Effector memory CD4-positive, alpha-beta T cell (primary cell): Measurements from ENCODE around the gene KIAA0586.
"Not testable (repeated sequence)": the region's sequence is repeated elsewhere in the genome, so short reads cannot be mapped to it uniquely, and the experiment has no call there.

Source experiments
- DNase-seq, 3 donors: peaks; one replicate each; pipeline ENCODE4 v3.0.0-alpha.2; 2020
- H3K27ac ChIP-seq: 2 replicates; pipeline ENCODE4 v1.7.0; 2013; ENCODE audit warnings: mild to moderate bottlenecking, low read length, moderate library complexity; ENCODE audit not compliant: insufficient read depth, poor library complexity, severe bottlenecking
- H3K27me3 ChIP-seq: replicated peaks from 2 replicates; pipeline ENCODE4 v1.7.0; 2013; ENCODE audit warnings: mild to moderate bottlenecking, low read length; ENCODE audit not compliant: insufficient read depth, control insufficient read depth, poor library complexity, severe bottlenecking
- H3K36me3 ChIP-seq: 2 replicates; pipeline ENCODE4 v1.7.0; 2013; ENCODE audit warnings: mild to moderate bottlenecking, low read length, moderate library complexity; ENCODE audit not compliant: control insufficient read depth, insufficient read depth
- H3K4me1 ChIP-seq: 2 replicates; pipeline ENCODE4 v1.7.0; 2013; ENCODE audit warnings: low read length, mild to moderate bottlenecking; ENCODE audit not compliant: control insufficient read depth, insufficient read depth, poor library complexity, severe bottlenecking
- H3K4me3 ChIP-seq: 2 replicates; pipeline ENCODE4 v1.7.0; 2013; ENCODE audit warnings: low read length, low read depth, mild to moderate bottlenecking; ENCODE audit not compliant: insufficient read depth, poor library complexity, severe bottlenecking
- H3K9me3 ChIP-seq: 2 replicates; pipeline ENCODE4 v1.7.0; 2013; ENCODE audit warnings: mild to moderate bottlenecking, low read length, moderate library complexity; ENCODE audit not compliant: control insufficient read depth

The KIAA0586 gene

DNA sequence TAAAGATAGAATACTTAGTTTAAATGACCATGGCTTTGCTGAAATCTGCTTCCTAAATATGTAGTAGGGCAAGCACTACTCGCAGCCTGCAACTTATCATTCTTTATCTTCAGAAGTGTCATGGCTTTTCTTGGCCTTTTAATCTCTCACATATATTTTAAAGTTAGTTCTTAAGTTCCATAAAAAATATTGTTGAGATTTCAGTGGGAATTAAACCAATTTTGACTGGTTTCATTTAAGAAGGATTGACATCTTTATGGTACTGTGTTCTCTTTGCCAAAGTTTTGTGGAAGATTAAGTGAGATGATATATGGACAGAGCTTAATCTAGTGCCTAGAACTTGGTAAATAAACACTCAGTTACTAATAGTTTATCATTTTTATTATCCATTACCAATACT, 56.7 kb downstream of the KIAA0586 start:
- no peaks in the 10 kb centered on the region for H3K4me1 ChIP-seq
- no peaks in the 10 kb centered on the region for H3K9me3 ChIP-seq
- H3K27ac ChIP-seq = no peak overlapping the region
- H3K27me3 ChIP-seq = no peaks in the 10 kb centered on the region
- H3K4me3 ChIP-seq = no peak overlapping the region
- H3K36me3 ChIP-seq = peaks cover 32% of the 10 kb centered on the region
- no peak for DNase-seq

GRCh38 chr14:58488550-58488949, 61.0 kb downstream of the KIAA0586 start:
- Histone ChIP-seq H3K4me1 (no peaks in the 10 kb centered on the region), H3K4me3 (no peak overlapping the region), H3K27ac (no peak overlapping the region), H3K27me3 (no peaks in the 10 kb centered on the region), H3K9me3 (no peaks in the 10 kb centered on the region), H3K36me3 (peaks cover 21% of the 10 kb centered on the region)
- DNase-seq = no peak

DNA sequence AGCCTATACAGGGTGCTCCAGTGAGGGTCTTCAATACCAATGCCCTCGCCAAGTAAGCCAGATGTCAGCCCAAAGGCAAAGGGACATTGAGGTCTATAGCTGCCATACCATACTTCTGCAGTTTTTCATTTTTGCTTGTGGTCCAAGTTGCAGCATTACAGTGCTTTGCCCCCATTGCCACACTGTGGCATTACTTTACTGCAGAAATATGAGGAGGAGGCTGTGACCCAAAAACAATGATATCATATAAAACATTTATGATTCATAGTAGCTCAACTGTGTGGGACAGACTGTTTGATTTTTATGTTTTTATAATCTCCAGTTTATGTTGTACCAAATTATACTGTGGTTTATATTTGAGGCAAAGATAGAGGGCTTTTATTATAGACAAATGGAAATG, 64.1 kb downstream of the KIAA0586 start:
- H3K4me1 ChIP-seq = no peaks in the 10 kb centered on the region
- H3K27ac ChIP-seq = no peak overlapping the region
- no peaks in the 10 kb centered on the region for H3K9me3 ChIP-seq
- H3K4me3 ChIP-seq = no peak overlapping the region
- DNase-seq = no peak
- H3K36me3 ChIP-seq = peaks cover 21% of the 10 kb centered on the region
- no peaks in the 10 kb centered on the region for H3K27me3 ChIP-seq

GRCh38 chr14:58492044-58492443, 64.5 kb downstream of the KIAA0586 start:
- H3K4me1 ChIP-seq = no peaks in the 10 kb centered on the region
- no peak overlapping the region for H3K4me3 ChIP-seq
- peaks cover 21% of the 10 kb centered on the region for H3K36me3 ChIP-seq
- H3K9me3 ChIP-seq = no peaks in the 10 kb centered on the region
- no peaks in the 10 kb centered on the region for H3K27me3 ChIP-seq
- no peak overlapping the region for H3K27ac ChIP-seq
- DNase-seq = no peak

- no peak for DNase-seq
- H3K27me3 ChIP-seq = no peaks in the 10 kb centered on the region
- H3K9me3 ChIP-seq = no peaks in the 10 kb centered on the region
- no peak overlapping the region for H3K4me3 ChIP-seq
- no peaks in the 10 kb centered on the region for H3K4me1 ChIP-seq
- H3K27ac ChIP-seq = no peak overlapping the region
- peaks cover 29% of the 10 kb centered on the region for H3K36me3 ChIP-seq
Observed at GRCh38 chr14:58501214-58501816, 73.8 kb downstream of the KIAA0586 start.

DNA sequence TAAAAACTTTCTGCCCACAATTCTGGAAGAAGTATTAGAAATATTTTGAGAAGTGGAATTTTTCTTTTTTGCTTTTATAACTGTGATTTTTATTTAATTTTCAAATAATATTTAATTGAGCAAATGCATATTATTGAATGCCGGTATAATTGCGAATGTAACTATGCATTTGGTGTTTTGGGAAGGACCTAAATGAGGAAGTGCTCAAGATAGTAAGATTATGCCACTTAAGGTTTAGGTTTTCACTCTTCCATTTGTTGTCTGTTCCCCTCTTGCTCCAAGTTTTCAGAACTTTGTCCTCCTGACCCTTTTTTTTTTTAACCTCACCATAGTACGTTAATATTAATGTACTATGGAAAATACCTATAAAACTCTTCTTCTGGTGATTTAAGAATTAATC, 85.8 kb downstream of the KIAA0586 start:
- Histone ChIP-seq H3K27ac (no peak overlapping the region), H3K27me3 (no peaks in the 10 kb centered on the region), H3K4me1 (no peaks in the 10 kb centered on the region), H3K9me3 (no peaks in the 10 kb centered on the region), H3K4me3 (no peak overlapping the region), H3K36me3 (peaks cover 17% of the 10 kb centered on the region)
- no peak for DNase-seq

- Histone ChIP-seq H3K27me3 (no peaks in the 10 kb centered on the region), H3K4me1 (no peaks in the 10 kb centered on the region), H3K27ac (no peak overlapping the region), H3K9me3 (no peaks in the 10 kb centered on the region), H3K4me3 (no peak overlapping the region), H3K36me3 (peaks cover 27% of the 10 kb centered on the region)
- DNase-seq = no peak
Observed at GRCh38 chr14:58517592-58517991, 90.1 kb downstream of the KIAA0586 start.

DNA sequence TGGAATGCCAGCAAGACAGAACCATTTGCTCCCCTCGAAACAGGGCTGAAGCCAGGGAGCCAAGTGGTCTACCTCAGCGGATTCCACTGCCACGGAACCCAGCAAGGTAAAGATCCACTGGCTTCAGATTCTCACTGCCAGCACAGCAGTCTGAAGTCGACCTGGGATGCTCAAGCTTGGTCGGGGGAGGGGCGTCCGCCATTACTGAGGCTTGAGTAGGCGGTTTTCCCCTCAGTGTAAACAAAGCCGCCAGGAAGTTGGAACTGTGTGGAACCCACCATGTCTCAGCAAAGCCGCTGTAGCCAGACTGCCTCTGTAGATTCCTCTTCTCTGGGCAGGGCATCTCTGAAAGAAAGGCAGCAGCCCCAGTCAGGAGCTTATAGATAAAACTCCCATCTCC, 98.2 kb downstream of the KIAA0586 start:
- DNase-seq, H3K4me1 ChIP-seq, H3K4me3 ChIP-seq, H3K27ac ChIP-seq, H3K9me3 ChIP-seq, H3K27me3 ChIP-seq: not testable (repeated sequence)
- peaks cover 14% of the 10 kb centered on the region for H3K36me3 ChIP-seq

GRCh38 chr14:58533446-58533845, 105.9 kb downstream of the KIAA0586 start:
- no peaks in the 10 kb centered on the region for H3K4me1 ChIP-seq
- H3K36me3 ChIP-seq = no peaks in the 10 kb centered on the region
- DNase-seq = no peak
- H3K9me3 ChIP-seq = no peaks in the 10 kb centered on the region
- H3K4me3 ChIP-seq = no peak overlapping the region
- H3K27me3 ChIP-seq = no peaks in the 10 kb centered on the region
- no peak overlapping the region for H3K27ac ChIP-seq

DNA sequence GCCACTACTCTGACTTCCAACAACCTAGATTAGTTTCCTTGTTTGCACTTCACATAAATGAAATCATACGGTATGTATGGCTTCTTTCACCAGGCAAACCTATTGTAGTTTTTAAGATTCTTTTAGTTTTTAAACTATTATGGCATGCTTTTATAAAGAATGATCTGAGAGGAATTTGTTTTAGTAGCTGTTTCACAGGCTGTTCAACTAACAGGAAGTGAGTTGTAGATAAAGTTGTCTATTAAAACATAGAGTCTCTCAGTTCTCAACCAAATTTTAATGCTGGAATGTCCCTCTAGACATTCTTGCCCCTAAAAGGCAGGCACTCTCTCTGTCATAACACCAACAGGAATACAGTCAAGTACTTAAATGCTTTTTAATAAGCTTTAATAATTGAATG, 107.5 kb downstream of the KIAA0586 start:
- H3K36me3 ChIP-seq = no peaks in the 10 kb centered on the region
- DNase-seq = no peak
- H3K27ac ChIP-seq = no peak overlapping the region
- no peaks in the 10 kb centered on the region for H3K9me3 ChIP-seq
- H3K4me1 ChIP-seq = no peaks in the 10 kb centered on the region
- H3K4me3 ChIP-seq = no peak overlapping the region
- no peaks in the 10 kb centered on the region for H3K27me3 ChIP-seq
